GM18858 (cell line): ENCODE results near the gene SBNO2.

ENCODE experiments used
- ATAC-seq: cut with Tn5 transposase; IDR thresholded peaks from one replicate; pipeline ENCODE4 v1.9.1; 2021; ENCODE audit not compliant: unreplicated experiment

The SBNO2 gene

GRCh38 chr19:1063909-1064660, 110.0 kb downstream of the SBNO2 start:
- ATAC-seq, result no peak

- no peak for ATAC-seq
Observed at GRCh38 chr19:1063030-1063908, 110.8 kb downstream of the SBNO2 start.

GRCh38 chr19:1062387-1063029, 111.6 kb downstream of the SBNO2 start:
- ATAC-seq, result no peak

- ATAC-seq, result no peak
Observed at GRCh38 chr19:1061987-1062386, 112.1 kb downstream of the SBNO2 start.

- ATAC-seq, result no peak
Observed at GRCh38 chr19:1060689-1061088, 113.4 kb downstream of the SBNO2 start.

- no peak for ATAC-seq
Observed at GRCh38 chr19:1058112-1058511, 116.0 kb downstream of the SBNO2 start.
